ENCODE data around the gene LVRN.

- no peak for TF ChIP-seq KLF16 (CRISPR knock-in tag; IDR thresholded peaks at IDR 0.05)
- no peak for TF ChIP-seq KAT8 (CRISPR knock-in tag; IDR thresholded peaks at IDR 0.05)
- TF ChIP-seq GABPB1 (CRISPR knock-in tag; IDR thresholded peaks at IDR 0.05) = no peak
Observed at GRCh38 chr5:116075191-116075831, 113.0 kb downstream of the LVRN start.
